K562 (cell line): ENCODE data around the gene C12orf42. TPM values are rescaled to one million over a fixed set of nuclear protein-coding genes. Genes with fewer than 3 reads are reported as not detected.

ENCODE experiments used
- ATAC-seq: fragments of 200-7000 bp; cut with Tn5 transposase; 3 replicates; pipeline ENCODE4 v1.9.1; 2020; ENCODE audit warnings: moderate library complexity
- BruUV-seq: library from RNA; stranded (reverse); fragments of 400-500 nt; replicated peaks from 2 replicates; lab custom pipeline; 2021; lab: Mats Ljungman, UMichigan
- CTCF ChIA-PET: fragments of 300-600 bp; formaldehyde crosslinking; extraction: SDS; loops from one replicate; lab custom pipeline; 2021; ENCODE audit warnings: low intra/inter-chr PET ratio; lab: Yijun Ruan, JAX
- POLR2A ChIA-PET: fragments of 300-600, 350-650 bp; sonication (Branson Sonifier 250); formaldehyde crosslinking; extraction: SDS; loops from one replicate; lab custom pipeline; 2021; ENCODE audit warnings: antibody characterized with exemption, inconsistent platforms; lab: Yijun Ruan, JAX
- DNase-seq, 4 experiments: peaks; one replicate each; pipeline versions ENCODE4 v3.0.0 to v3.0.0-alpha.2; 2011 to 2018; ENCODE audit warnings: low spot score in 3 of 4, mixed read lengths in 3 of 4; ENCODE audit errors: extremely low read depth in 1 of 4
- FAIRE-seq: peaks from 2 replicates; lab custom pipeline; 2011; peaks lifted over from hg19 to GRCh38; lab: Jason Lieb, UNC
- H2AFZ ChIP-seq: 2 replicates; pipeline ENCODE4 v1.6.0; 2011; ENCODE audit warnings: low read depth, low read length, control low read depth, inconsistent platforms
- H3K27ac ChIP-seq: fragments of 200-600 bp; 3 replicates; pipeline ENCODE4 v1.8.0; 2011; ENCODE audit warnings: low read depth, mild to moderate bottlenecking, control low read depth, inconsistent platforms, low read length, moderate library complexity, mixed read lengths; ENCODE audit errors: extremely low read depth
- H3K27me3 ChIP-seq, 2 experiments: fragments of 300-600 bp in 1 of 2; 2 replicates in 1 of 2; 3 replicates in 1 of 2; pipeline versions ENCODE4 v1.6.0 to v1.8.0; 2011; ENCODE audit warnings: inconsistent platforms in 2 of 2, low read length in 2 of 2, mild to moderate bottlenecking in 1 of 2, mixed read lengths in 1 of 2, moderate library complexity in 1 of 2; ENCODE audit not compliant: control insufficient read depth in 2 of 2, insufficient read depth in 2 of 2
- H3K36me3 ChIP-seq: fragments of 300-600 bp; 3 replicates; pipeline ENCODE4 v1.8.0; 2011; ENCODE audit warnings: mild to moderate bottlenecking, low read length, inconsistent platforms; ENCODE audit not compliant: control insufficient read depth, insufficient read depth
- H3K4me1 ChIP-seq, 2 experiments: fragments of 200-600 bp in 1 of 2; replicated peaks in 1 of 2; 2 replicates in 1 of 2; 3 replicates in 1 of 2; pipeline versions ENCODE4 v1.5.1 to v1.8.0; 2011; ENCODE audit warnings: inconsistent platforms in 2 of 2, low read length in 2 of 2, mild to moderate bottlenecking in 1 of 2, mixed read lengths in 1 of 2, moderate library complexity in 1 of 2; ENCODE audit not compliant: control insufficient read depth in 2 of 2, insufficient read depth in 2 of 2
- H3K4me2 ChIP-seq: 2 replicates; pipeline ENCODE4 v1.6.1; 2011; ENCODE audit warnings: low read length, control low read depth, inconsistent platforms, mixed read lengths; ENCODE audit not compliant: insufficient read depth
- H3K4me3 ChIP-seq: fragments of 200-600 bp; sonication (generic), shearing (Covaris generic); 2 replicates; pipeline ENCODE4 v1.5.1; 2016; ENCODE audit warnings: control low read depth, inconsistent platforms
- H3K79me2 ChIP-seq: fragments of 200-600 bp; 3 replicates; pipeline ENCODE4 v1.8.0; 2011; ENCODE audit warnings: low read length, inconsistent platforms; ENCODE audit not compliant: control insufficient read depth, insufficient read depth
- H3K9ac ChIP-seq, 2 experiments: 2 replicates each; pipeline versions ENCODE4 v1.6.0 to v1.6.1; 2011; ENCODE audit warnings: low read depth in 2 of 2, low read length in 2 of 2, control low read depth in 1 of 2, inconsistent platforms in 1 of 2, mild to moderate bottlenecking in 1 of 2, mixed read lengths in 1 of 2; ENCODE audit not compliant: insufficient read depth in 1 of 2
- H3K9me1 ChIP-seq: one replicate; pipeline ENCODE4 v1.6.0; 2011; ENCODE audit warnings: inconsistent platforms, mild to moderate bottlenecking, low read length, moderate library complexity; ENCODE audit not compliant: control insufficient read depth, insufficient read depth
- H3K9me3 ChIP-seq: replicated peaks from 2 replicates; pipeline ENCODE4 v1.5.1; 2011; ENCODE audit warnings: low read depth, low read length, inconsistent platforms; ENCODE audit not compliant: control insufficient read depth, insufficient read depth
- H4K20me1 ChIP-seq: replicated peaks from 2 replicates; pipeline ENCODE4 v1.6.1; 2011; ENCODE audit warnings: low read length, inconsistent platforms, mixed read lengths; ENCODE audit not compliant: control insufficient read depth, insufficient read depth
- ELF2 ChIP-seq: fragments of 250-450 bp; sonication (Bioruptor Pico); IDR thresholded peaks from 2 replicates; pipeline ENCODE4 v1.5.0; 2021; ENCODE audit warnings: mild to moderate bottlenecking
- ERF ChIP-seq: fragments of 450-650 bp; formaldehyde crosslinking; IDR thresholded peaks from 2 replicates; pipeline ENCODE4 v1.4.0; 2020; ENCODE audit warnings: mild to moderate bottlenecking, mixed read lengths
- ESRRA ChIP-seq: fragments of 450-650 bp; IDR thresholded peaks from 2 replicates; pipeline ENCODE4 v1.6.1; 2014; ENCODE audit warnings: low read depth, mild to moderate bottlenecking, moderate library complexity, borderline replicate concordance
- FOSL1 ChIP-seq: fragments of 200-800 bp; sonication (Bioruptor generic); conservative IDR thresholded peaks from 2 replicates; pipeline ENCODE4 v1.6.1; 2016; ENCODE audit warnings: missing genetic modification characterization, missing compliant biosample characterization
- PML ChIP-seq: IDR thresholded peaks from 2 replicates; pipeline ENCODE4 v1.6.1; 2012; ENCODE audit warnings: low read length, inconsistent platforms
- RBM34 ChIP-seq: fragments of 200-400 bp; formaldehyde crosslinking; IDR thresholded peaks from 2 replicates; pipeline ENCODE4 v1.6.1; 2018; ENCODE audit warnings: low read length, borderline replicate concordance; ENCODE audit not compliant: insufficient read depth
- RUNX1 ChIP-seq: sonication (generic); IDR thresholded peaks from 2 replicates; pipeline ENCODE4 v1.6.1; 2016; ENCODE audit warnings: antibody characterized with exemption, low read depth
- TEAD2 ChIP-seq: fragments of 450-650 bp; IDR thresholded peaks from 2 replicates; pipeline ENCODE4 v1.6.1; 2016; ENCODE audit warnings: missing genetic modification characterization, control low read depth, missing compliant biosample characterization
- XRCC4 ChIP-seq: IDR thresholded peaks from one replicate; pipeline ENCODE4 v1.6.1; 2011; ENCODE audit not compliant: insufficient read depth, insufficient read length; ENCODE audit errors: extremely low read depth
- WGBS: fragments of 100-300 bp; shearing (Covaris generic); methylation state at CpG from one replicate; pipeline ENCODE4 v1.1.6; 2016; ENCODE audit warnings: low coverage, mixed read lengths; ENCODE audit not compliant: insufficient coverage; ENCODE audit errors: missing lambda C conversion rate; 5-methylcytosine and 5-hydroxymethylcytosine counted together
- in situ Hi-C: fragments of 300-500 bp; cut with MboI; formaldehyde crosslinking; loops from 4 replicates; pipeline ENCODE4 v1.15.0; 2018; ENCODE audit warnings: inconsistent platforms, mixed read lengths
- intact Hi-C: fragments of 100-400 bp; cut with micrococcal nuclease; formaldehyde crosslinking; loops from 2 replicates; pipeline ENCODE4 v1.14.2; 2022
- polyA plus RNA-seq, 8 experiments: library from polyadenylated mRNA; depleted of rRNA in 4 of 8; stranded (reverse) in 5 of 8; unstranded in 3 of 8; fragments of >200 nt; fragmentation: Nextera tagmentation in 2 of 8; fragmentation: Illumina TruSeq in 1 of 8; extraction: Ambion mirVana in 2 of 8; extraction: Trizol in 1 of 8; gene quantifications; 2 replicates each; pipeline versions ENCODE4 v1.2.1 to v1.2.3, GENCODE V29; 2011 to 2014; ENCODE audit warnings: inconsistent platforms in 1 of 8, missing spikeins in 1 of 8
- total RNA-seq, 7 experiments: library from RNA; depleted of rRNA in 6 of 7; stranded (reverse); fragments of >200 nt in 6 of 7; fragmentation: Illumina TruSeq in 2 of 7; extraction: Trizol in 2 of 7; gene quantifications; 2 replicates each; pipeline versions ENCODE4 v1.2.1 to v1.2.3, GENCODE V29; 2011 to 2021; ENCODE audit warnings: low replicate concordance in 1 of 7
- TF ChIP-seq, protein P1 (sequence below): fragments of 450-650 bp; formaldehyde crosslinking; IDR thresholded peaks from 2 replicates; pipeline ENCODE4 v1.4.0; 2020; ENCODE audit warnings: mild to moderate bottlenecking, moderate library complexity
- TF ChIP-seq, protein P2 (sequence below), 2 experiments: fragments of 450-650 bp; IDR thresholded peaks; 2 replicates each; pipeline ENCODE4 v1.6.1; 2016; ENCODE audit warnings: mild to moderate bottlenecking in 2 of 2, borderline replicate concordance in 1 of 2, low read depth in 1 of 2, moderate library complexity in 1 of 2

The C12orf42 gene
- total and polyA plus RNA-seq, 9 of the 15 experiments (the other 6 are each of a cell fraction or from before 2014, with no cell fraction given), result not detected

DNA sequence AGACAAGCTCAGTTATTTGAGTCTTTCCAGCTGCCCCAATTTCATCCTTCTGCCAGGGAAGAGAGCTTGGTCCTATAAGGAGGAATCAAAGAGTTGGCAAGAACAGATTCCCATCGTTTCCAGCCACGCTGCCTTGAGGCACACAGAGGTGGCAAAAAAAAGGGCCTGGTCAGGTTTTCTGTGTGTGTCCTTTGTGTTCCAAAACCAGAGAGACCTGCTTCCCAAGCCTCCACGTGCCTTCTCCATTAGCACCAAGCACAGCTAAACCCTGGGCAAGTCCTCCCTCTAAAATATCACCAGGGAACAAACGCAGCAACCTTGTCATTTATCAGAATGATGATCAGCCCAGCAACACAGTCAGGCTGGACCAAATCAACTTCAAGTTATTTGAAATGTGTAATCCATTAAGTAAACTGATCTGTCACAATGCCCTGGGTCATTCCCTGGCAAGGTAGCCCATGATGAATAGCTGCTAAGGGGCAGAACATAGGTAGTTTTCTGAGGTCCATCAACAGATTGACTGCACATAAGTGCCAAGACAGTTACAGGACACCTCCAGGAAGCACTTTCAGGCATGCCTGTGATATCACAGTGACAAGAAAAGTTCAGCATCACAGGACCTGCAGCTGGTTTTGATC, 28.6 kb upstream of the C12orf42 start:
- CTCF ChIA-PET, result interaction anchor here (0.6 kb wide), 1 partner anchor 580 kb away, joined by 3 read pairs; no protein-coding TSS in a partner anchor
- POLR2A ChIA-PET, result no interaction called here
- TF ChIP-seq RUNX1, result no peak
- no peak for TF ChIP-seq PML
- TF ChIP-seq XRCC4, result no peak
- no peak for TF ChIP-seq TEAD2
- TF ChIP-seq ERF (CRISPR knock-in tag), result no peak
- TF ChIP-seq, protein P1, sequence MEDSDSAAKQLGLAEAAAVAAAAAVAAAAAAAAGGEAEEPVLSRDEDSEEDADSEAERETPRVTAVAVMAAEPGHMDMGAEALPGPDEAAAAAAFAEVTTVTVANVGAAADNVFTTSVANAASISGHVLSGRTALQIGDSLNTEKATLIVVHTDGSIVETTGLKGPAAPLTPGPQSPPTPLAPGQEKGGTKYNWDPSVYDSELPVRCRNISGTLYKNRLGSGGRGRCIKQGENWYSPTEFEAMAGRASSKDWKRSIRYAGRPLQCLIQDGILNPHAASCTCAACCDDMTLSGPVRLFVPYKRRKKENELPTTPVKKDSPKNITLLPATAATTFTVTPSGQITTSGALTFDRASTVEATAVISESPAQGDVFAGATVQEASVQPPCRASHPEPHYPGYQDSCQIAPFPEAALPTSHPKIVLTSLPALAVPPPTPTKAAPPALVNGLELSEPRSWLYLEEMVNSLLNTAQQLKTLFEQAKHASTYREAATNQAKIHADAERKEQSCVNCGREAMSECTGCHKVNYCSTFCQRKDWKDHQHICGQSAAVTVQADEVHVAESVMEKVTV (CRISPR knock-in tag), result no peak
- TF ChIP-seq ESRRA, result no peak
- TF ChIP-seq RBM34, result no peak
- no peak for TF ChIP-seq FOSL1 (tag)
- TF ChIP-seq, protein P2, sequence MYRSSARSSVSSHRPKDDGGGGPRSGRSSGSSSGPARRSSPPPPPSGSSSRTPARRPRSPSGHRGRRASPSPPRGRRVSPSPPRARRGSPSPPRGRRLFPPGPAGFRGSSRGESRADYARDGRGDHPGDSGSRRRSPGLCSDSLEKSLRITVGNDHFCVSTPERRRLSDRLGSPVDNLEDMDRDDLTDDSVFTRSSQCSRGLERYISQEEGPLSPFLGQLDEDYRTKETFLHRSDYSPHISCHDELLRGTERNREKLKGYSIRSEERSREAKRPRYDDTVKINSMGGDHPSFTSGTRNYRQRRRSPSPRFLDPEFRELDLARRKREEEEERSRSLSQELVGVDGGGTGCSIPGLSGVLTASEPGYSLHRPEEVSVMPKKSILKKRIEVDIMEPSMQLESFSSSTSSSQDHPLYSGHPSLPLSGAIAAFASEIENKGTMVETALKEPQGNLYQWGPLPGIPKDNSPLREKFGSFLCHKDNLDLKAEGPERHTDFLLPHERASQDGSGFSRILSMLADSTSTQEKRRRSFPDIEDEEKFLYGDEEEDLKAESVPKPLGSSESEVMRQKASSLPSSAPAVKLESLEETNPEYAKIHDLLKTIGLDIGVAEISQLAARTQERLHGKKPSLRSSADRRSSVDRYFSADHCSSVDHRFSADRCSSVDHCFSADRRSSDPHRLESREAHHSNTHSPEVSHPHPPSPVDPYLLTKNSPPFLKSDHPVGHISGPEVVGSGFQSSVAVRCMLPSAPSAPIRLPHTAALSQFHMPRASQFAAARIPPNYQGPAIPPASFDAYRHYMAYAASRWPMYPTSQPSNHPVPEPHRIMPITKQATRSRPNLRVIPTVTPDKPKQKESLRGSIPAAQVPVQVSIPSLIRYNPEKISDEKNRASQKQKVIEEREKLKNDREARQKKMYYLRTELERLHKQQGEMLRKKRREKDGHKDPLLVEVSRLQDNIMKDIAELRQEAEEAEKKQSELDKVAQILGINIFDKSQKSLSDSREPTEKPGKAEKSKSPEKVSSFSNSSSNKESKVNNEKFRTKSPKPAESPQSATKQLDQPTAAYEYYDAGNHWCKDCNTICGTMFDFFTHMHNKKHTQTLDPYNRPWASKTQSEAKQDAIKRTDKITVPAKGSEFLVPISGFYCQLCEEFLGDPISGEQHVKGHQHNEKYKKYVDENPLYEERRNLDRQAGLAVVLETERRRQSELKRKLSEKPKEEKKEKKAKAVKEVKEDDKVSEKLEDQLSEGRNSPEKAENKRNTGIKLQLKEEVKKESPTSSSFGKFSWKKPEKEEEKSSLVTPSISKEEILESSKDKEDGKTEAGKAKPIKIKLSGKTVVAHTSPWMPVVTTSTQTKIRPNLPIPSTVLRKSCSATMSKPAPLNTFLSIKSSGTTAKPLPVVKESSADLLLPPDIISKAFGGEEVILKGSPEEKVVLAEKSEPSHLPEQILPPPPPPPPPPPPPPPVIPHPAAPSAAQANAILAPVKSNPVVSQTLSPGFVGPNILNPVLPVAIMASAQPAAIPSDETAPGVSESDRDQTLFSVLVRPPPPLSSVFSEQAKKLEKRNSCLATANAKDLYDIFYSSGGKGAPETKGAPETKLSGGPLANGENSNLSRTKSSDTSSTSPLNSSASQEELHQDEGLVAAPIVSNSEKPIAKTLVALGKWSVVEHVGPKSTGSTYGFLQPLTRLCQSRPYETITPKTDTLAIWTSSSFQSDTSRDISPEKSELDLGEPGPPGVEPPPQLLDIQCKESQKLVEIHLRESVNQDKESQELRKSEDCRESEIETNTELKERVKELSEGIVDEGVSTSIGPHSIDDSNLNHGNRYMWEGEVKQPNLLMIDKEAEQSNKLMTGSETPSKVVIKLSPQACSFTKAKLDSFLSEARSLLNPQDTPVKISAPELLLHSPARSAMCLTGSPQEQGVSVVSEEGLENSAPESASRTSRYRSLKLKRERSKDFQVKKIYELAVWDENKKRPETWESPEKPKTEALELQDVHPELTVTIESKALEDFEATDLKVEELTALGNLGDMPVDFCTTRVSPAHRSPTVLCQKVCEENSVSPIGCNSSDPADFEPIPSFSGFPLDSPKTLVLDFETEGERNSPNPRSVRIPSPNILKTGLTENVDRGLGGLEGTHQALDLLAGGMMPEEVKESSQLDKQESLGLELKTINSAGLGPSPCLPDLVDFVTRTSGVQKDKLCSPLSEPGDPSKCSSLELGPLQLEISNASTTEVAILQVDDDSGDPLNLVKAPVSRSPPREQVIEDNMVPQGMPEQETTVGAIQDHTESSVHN (IDR thresholded peaks at IDR 0.05; ENCODE audit: borderline replicate concordance in 1 of 2, low read depth in 1 of 2), result no peak
- TF ChIP-seq ELF2 (CRISPR knock-in tag), result no peak

More for the DNA sequence above, 28.6 kb upstream of the C12orf42 start:
- Histone ChIP-seq H3K9me1 (no peaks in the 10 kb centered on the region), H2AFZ (no peak overlapping the region), H3K27ac (no peak overlapping the region), H3K79me2 (no peaks in the 10 kb centered on the region), H3K36me3 (no peaks in the 10 kb centered on the region), H3K4me2 (no peak overlapping the region), H3K4me1 (no peaks in the 10 kb centered on the region), H3K4me3 (no peak overlapping the region), H3K9me3 (no peaks in the 10 kb centered on the region), H4K20me1 (no peaks in the 10 kb centered on the region), H3K27me3 (no peaks in the 10 kb centered on the region), H3K9ac (no peak overlapping the region)
- BruUV-seq, result no TSS peak
- intact Hi-C loops, result no loop called here
- WGBS, result 3% methylated on average over 4 of the region's 4 CpGs
- no peak for FAIRE-seq
- in situ Hi-C loops, result no loop called here
- DNase-seq, result no peak
- no peak for ATAC-seq
